Measurements from ENCODE around the gene TCF4.

DNA sequence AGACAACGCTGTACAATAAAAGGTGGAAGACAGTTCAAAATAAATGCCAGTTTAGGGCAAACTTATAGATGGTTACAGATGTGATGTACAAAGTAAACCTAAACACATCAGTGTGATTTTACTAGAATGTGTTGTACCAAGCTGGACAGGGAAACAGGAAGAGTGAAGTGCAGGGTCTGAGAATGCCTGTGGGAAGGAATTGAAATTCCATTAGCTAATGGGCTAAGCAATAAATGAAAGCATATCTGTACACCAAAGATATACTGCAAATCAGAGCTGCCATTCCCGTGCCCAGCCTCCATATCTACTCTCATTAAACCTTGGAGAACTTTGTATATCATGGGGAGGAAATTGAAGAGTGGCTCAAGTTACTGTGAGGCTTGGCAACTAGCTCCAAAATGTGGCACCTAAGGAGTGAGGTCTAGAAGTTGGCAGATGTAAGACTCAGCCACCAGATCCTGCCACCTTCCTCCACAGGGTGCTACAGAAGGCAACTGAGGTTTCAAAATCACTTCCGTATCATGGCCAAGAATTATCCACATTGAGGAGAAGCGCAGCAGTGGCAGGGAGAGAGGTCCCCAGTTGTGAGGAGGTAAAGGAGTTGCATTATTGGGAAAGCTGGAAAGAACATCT, 277.8 kb downstream of the TCF4 start:
- TF ChIP-seq, protein P1, sequence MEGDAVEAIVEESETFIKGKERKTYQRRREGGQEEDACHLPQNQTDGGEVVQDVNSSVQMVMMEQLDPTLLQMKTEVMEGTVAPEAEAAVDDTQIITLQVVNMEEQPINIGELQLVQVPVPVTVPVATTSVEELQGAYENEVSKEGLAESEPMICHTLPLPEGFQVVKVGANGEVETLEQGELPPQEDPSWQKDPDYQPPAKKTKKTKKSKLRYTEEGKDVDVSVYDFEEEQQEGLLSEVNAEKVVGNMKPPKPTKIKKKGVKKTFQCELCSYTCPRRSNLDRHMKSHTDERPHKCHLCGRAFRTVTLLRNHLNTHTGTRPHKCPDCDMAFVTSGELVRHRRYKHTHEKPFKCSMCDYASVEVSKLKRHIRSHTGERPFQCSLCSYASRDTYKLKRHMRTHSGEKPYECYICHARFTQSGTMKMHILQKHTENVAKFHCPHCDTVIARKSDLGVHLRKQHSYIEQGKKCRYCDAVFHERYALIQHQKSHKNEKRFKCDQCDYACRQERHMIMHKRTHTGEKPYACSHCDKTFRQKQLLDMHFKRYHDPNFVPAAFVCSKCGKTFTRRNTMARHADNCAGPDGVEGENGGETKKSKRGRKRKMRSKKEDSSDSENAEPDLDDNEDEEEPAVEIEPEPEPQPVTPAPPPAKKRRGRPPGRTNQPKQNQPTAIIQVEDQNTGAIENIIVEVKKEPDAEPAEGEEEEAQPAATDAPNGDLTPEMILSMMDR (IDR thresholded peaks at IDR 0.05), result no peak
- no peak for TF ChIP-seq POLR2A (IDR thresholded peaks at IDR 0.05)
- TF ChIP-seq POLR2AphosphoS5 (IDR thresholded peaks at IDR 0.05), result no peak

Measured in suprapubic skin (tissue), 4 donors.